ENCODE measurements around the gene MYO5A.
A peak's percentile ranks its signal among the peaks of the same experiment; 100 is the strongest.

MYO5A gene

GRCh38 chr15:52415628-52416027 lies 113.1 kb downstream of the MYO5A start:
- DNase-seq: no peak

GRCh38 chr15:52414936-52415335 lies 113.7 kb downstream of the MYO5A start:
- peak in 1 of 2 experiments; percentile 2 for DNase-seq

GRCh38 chr15:52408823-52409222 lies 119.9 kb downstream of the MYO5A start:
- no peak for DNase-seq

- no peak for DNase-seq
Observed at GRCh38 chr15:52407374-52407773, 121.3 kb downstream of the MYO5A start.

GRCh38 chr15:52406601-52407000 lies 122.1 kb downstream of the MYO5A start:
- no peak for DNase-seq

GRCh38 chr15:52405856-52406255 lies 122.8 kb downstream of the MYO5A start:
- DNase-seq: no peak

- no peak for DNase-seq
Observed at GRCh38 chr15:52397118-52397517, 131.6 kb downstream of the MYO5A start.

DNA sequence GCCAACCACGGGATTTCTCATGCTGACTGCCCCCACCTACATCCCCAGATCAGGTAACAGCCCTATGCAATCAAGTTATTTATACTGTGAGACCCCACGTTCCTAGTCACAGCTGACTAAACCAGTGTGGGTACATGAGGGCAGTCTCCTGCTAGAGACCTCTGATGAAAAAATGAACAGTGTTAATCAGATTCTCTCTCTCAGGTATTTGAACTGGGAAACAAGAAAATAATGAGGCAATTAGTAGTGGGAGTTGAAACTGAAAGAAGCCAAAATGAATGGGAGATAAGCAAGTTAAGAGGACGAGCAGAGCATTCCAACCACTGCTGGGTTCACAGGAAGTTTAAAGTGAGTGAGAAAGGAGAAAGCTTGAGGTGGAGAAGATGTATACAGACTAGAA lies 134.6 kb downstream of the MYO5A start:
- DNase-seq: no peak

DNA sequence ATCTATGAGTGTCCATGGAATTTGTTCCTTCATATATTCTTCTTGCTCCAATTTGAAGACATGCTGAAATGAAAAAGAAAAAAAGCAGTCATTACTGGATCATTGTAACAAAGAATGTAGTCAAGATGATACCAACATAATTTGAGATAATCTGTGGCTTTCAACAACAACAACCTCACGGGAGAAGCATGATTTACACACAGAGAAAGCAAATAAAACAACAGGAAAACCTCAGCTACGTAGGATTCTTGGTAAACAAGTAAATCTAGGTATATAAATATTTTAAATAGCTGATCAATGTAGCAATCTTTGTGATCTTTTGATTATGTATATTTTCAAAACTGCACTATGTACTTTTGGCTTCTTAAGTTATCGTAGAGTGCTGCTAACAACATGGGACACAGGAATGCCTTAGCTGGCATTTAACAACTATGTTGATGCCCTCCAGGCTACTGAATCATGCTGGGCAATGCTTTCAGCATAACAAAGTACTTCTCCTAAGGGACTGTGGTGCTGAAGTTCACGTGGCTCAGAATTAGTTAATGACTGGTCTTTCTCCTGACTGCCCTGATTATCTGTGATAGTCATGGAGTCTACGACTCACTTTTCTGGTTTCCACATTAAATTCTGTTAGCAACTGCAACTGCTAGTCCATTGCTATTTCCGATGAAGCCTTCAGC lies 136.5 kb downstream of the MYO5A start:
- DNase-seq: no peak

DNA sequence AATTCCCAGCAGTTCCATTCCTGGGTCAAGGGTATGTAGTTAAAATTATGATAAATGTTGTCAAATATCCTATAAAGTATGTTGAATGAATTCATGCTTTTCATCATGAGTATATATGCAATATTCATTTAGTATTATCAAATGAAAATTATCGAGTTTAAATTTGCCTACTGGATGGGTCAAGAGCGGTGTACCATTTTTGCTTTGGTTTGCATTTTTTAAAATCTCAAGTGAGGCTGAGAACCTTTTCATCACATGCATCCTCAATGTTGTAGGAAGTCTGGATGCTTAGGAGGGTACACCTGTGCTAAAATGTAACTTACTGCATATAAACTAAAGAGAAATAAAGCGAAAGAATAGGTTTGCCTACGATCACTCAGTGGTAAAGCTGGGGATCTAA lies 137.6 kb downstream of the MYO5A start:
- no peak for DNase-seq

DNA sequence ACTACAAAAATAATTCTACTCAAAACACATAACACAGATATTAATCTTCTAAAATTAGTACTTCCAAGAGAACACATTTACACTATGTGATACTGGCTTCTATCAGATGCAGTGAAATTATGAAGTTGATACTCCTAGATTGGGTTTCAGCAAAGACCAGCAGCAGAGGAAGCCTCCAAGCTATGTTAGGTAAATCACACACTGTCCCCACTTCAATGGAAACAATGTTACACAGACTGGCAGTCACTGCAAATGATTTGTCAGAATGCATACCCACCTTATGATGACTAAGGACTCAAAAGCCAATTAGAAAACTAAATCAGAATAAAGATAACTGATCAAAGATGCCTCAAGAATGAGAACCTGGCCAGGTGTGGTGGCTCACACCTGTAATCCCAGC lies 143.0 kb downstream of the MYO5A start:
- DNase-seq: no peak

DNA sequence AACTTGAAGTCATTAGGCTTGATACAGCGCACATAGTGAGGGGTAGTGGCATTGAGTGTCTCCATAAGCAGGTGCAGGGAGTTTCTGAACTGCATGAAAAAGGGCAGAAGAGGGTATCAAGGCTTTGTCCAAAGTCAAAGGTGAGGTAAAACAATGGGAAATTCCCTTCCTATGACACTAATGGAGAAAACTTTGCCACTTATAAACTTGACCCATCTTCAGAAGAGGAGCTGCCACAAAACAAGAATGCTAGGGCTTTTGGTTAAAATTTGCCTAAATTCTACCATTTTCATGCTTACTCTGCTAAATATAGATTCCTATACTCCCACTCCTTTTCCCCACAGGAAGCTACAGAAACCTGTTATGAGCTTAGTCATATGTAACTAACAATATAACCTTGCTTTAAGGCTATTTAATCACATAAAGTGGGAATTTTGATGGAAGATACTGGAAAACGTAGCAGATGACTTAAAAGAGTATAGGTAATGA lies 145.5 kb downstream of the MYO5A start:
- DNase-seq: no peak

GRCh38 chr15:52382647-52383046 lies 146.0 kb downstream of the MYO5A start:
- no peak for DNase-seq

GRCh38 chr15:52379395-52380106 lies 149.1 kb downstream of the MYO5A start:
- DNase-seq: no peak

DNA sequence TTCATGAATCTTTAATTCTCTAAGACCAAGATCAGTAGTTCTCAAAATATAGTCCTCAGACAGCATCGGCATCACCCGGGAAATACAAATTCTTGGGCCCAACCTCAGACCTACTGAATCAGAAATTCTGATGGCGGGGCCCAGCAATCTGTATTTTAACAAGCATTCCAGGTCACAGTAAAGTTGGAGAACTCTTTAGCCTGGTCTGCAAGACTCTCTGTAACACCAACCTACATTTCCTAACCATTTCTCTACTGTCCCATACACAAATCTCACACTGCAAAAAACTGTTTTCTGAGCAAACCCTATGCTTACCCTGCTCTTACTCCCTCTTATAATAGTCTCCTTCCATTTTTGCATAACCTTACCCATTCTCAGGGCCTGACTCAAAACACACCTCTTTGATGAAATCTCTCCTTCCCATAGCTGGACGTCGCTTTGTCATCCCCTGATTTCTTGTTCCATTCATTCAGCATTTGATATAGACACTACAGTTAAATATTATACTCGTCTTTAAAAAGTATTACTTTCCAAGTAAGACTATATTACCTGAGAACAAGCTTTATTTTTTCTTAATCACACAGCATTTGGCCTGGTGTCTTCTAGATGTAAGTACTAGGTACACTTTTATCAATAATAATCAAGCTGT lies 149.8 kb downstream of the MYO5A start:
- no peak for DNase-seq

- DNase-seq: no peak
Observed at GRCh38 chr15:52370010-52370409, 158.7 kb downstream of the MYO5A start.

- no peak for DNase-seq
Observed at GRCh38 chr15:52369455-52369854, 159.2 kb downstream of the MYO5A start.

DNA sequence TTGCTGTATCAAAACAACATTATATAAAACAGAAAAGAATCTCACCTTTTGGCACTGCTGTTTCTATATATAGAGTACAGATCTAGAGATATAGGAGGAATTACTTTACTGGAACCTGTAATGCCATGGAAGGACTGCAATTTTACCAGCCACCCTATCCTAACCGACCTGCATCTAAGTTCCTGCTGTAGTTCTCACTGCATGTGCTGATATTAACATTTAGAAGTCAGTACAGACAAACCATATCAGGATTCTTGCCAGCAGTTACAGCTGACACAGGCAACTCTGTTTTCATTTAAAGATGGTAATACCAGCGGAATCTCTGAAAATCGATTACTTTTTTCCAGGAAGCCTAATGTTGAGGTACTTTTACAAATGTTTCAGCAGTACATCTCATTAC lies 159.7 kb downstream of the MYO5A start:
- DNase-seq: no peak

DNA sequence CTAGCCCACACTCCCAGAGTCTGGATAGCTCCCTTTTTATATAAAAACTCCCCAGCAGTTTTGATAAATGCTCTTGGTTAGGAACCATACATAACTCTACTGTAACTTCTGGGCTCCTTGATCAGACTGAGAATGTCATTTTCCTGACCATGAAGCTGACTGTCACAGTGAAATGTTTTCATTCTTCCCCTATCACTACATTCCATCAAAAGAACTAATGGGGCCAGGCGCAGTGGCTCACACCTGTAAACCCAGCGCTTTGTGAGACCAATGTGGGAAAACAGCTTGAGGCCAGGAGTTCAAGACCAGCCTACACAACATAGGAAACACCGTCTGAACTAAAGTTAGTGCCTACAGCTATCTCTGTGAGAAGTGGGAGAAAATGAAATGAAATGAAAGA lies 160.3 kb downstream of the MYO5A start:
- DNase-seq: no peak

DNA sequence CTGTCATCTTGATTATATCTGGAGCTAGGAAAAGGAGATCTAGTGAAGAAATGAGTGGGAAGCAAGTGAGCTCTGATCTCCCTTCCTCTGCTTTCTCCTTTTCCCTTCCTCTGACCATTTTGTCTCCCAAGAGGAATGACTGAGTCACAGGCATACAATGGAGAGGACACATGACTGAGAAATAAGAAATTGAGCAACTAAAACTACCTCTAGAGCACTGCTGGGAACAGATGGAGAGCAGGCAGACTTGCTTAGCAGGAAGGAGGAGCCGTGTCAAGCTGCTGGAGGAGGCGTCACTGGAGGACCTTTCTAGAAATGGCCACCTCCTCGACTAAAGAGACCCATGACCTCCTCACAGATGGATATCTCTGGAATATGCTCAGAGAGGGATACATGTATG lies 166.2 kb downstream of the MYO5A start:
- DNase-seq: no peak

GRCh38 chr15:52361975-52362494 lies 166.6 kb downstream of the MYO5A start:
- no peak for DNase-seq

DNA sequence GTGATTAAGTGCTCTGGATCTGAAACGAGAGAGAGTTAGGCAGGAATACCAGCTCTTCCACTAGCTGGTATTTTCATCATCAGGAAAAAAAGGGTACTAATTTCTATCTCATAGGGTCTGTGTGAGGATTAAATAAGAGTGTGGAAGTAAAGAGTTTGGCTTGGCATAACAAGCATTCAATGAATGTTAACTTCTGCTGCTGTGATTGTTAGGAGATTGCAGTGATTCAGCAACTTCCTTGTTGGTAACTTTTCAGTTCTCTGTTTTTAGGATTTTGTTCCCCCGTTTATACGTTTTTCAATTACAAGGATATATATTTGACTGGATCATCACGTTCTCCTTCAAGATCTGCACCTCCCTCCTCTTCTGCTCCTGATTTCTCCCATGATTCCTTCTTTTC lies 167.2 kb downstream of the MYO5A start:
- no peak for DNase-seq

DNA sequence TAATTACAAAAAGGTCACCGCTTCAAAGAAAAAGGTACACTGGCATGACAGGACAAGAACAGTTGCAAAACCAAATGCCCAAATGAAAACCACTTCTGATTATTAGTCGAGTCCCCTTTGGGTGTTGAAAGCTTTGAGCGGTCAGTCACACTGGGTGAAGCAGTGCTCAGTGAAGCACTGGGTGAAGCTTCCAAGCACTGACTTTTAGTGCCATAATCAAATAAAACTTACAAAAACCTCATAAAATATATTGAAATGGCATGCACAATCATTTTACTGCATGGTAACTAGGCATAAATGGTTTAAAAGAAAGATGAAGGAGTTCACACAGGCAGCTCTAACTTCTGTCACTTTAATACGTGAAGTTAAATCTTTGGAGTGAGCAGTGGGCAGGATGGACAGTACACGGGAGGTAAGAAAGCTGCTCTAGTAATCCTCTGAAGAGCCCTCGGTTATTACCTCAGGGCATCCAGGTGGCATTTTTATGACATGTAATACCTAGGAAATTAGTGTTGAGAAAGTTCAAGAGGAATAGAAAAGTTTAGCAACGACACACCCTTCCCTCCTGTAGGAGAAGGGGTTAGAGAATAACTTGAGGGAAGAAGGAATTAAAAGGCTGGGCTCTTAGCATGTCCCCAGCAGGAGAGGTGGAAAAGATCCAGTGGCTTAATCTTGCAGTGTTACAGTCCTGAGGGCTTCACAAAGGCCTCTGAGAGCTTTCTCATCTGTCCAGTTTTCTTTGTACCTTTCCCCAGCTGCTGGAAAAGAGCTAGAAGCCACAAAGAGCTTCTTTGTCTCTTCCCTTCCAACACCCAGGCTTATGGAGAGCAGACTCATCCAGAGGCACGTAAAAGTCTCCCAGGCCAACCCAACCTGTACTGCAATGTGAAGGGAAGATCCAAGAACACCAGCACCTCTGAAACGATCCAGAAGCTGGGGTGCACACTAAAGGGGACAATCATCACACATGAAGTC lies 168.2 kb downstream of the MYO5A start:
- DNase-seq: no peak
